Left ventricle myocardium inferior (tissue), 1 donor: Measurements from ENCODE around the gene CCDC141. TPM values are rescaled to one million over a fixed set of nuclear protein-coding genes. Genes with fewer than 3 reads are reported as not detected.

ENCODE experiments used
- DNase-seq: peaks from one replicate; pipeline ENCODE4 v3.0.0-alpha.2; 2020
- H3K27ac ChIP-seq: fragments of 200-600 bp; replicated peaks from 2 replicates; pipeline ENCODE4 v1.8.0; 2021
- H3K27me3 ChIP-seq: fragments of 200-600 bp; 2 replicates; pipeline ENCODE4 v1.8.0; 2021; ENCODE audit warnings: low read depth
- H3K36me3 ChIP-seq: fragments of 200-600 bp; 2 replicates; pipeline ENCODE4 v1.8.0; 2021
- H3K4me1 ChIP-seq: fragments of 200-600 bp; 2 replicates; pipeline ENCODE4 v1.8.0; 2021
- H3K4me3 ChIP-seq: fragments of 200-600 bp; 2 replicates; pipeline ENCODE4 v1.8.0; 2021; ENCODE audit warnings: mild to moderate bottlenecking, moderate library complexity
- H3K9me3 ChIP-seq: fragments of 200-600 bp; replicated peaks from 2 replicates; pipeline ENCODE4 v1.8.0; 2021
- CTCF ChIP-seq: fragments of 200-600 bp; IDR thresholded peaks from 2 replicates; pipeline ENCODE4 v1.8.0; 2021; ENCODE audit warnings: antibody characterized with exemption, mild to moderate bottlenecking, borderline replicate concordance
- intact Hi-C: fragments of 100-400 bp; cut with micrococcal nuclease; formaldehyde crosslinking; loops from one replicate; pipeline ENCODE4 v1.11.0; 2022
- total RNA-seq: library from RNA; stranded (reverse); fragmentation: NEBNext Ultra II Directional; extraction: Animal tissue kit (Norgen Biotek cat#: 25700); gene quantifications from one replicate; pipeline ENCODE4 v1.2.1, GENCODE V29; 2021
- donor health status: DM: no; HTN: yes; CAD: no; lungs with severe emphysema.

CCDC141 gene
- total RNA-seq, 1 donor from 2014 or later, result 208 TPM

GRCh38 chr2:178819147-178819875 lies 230.6 kb downstream of the CCDC141 start:
- H3K4me1 ChIP-seq, result peaks cover 24% of the 10 kb centered on the region
- H3K9me3 ChIP-seq, result no peaks in the 10 kb centered on the region
- peak overlapping the region; percentile 56 for H3K4me3 ChIP-seq
- intact Hi-C loops, result no loop called here
- no peak for TF ChIP-seq CTCF
- no peaks in the 10 kb centered on the region for H3K27me3 ChIP-seq
- no peaks in the 10 kb centered on the region for H3K36me3 ChIP-seq
- H3K27ac ChIP-seq, result peak overlapping the region; percentile 89
- DNase-seq, result no peak

GRCh38 chr2:178811901-178812300 lies 238.0 kb downstream of the CCDC141 start:
- intact Hi-C loops, result no loop called here
- H3K36me3 ChIP-seq, result no peaks in the 10 kb centered on the region
- no peak overlapping the region for H3K4me3 ChIP-seq
- no peaks in the 10 kb centered on the region for H3K9me3 ChIP-seq
- H3K27ac ChIP-seq, result no peak overlapping the region
- H3K4me1 ChIP-seq, result peaks cover 6% of the 10 kb centered on the region
- no peaks in the 10 kb centered on the region for H3K27me3 ChIP-seq
- DNase-seq, result no peak
- TF ChIP-seq CTCF, result no peak

- H3K4me3 ChIP-seq, result no peak overlapping the region
- no peaks in the 10 kb centered on the region for H3K36me3 ChIP-seq
- no peaks in the 10 kb centered on the region for H3K9me3 ChIP-seq
- no peak for DNase-seq
- peaks cover 6% of the 10 kb centered on the region for H3K4me1 ChIP-seq
- H3K27ac ChIP-seq, result peak overlapping the region; percentile 18
- intact Hi-C loops, result no loop called here
- no peaks in the 10 kb centered on the region for H3K27me3 ChIP-seq
- no peak for TF ChIP-seq CTCF
These were observed 238.9 kb downstream of the CCDC141 start for GRCh38 chr2:178811045-178811444.

GRCh38 chr2:178810422-178810821 lies 239.5 kb downstream of the CCDC141 start:
- Histone ChIP-seq H3K4me3 (no peak overlapping the region), H3K9me3 (no peaks in the 10 kb centered on the region), H3K27ac (peak overlapping the region; percentile 18), H3K4me1 (peaks cover 6% of the 10 kb centered on the region), H3K27me3 (no peaks in the 10 kb centered on the region), H3K36me3 (no peaks in the 10 kb centered on the region)
- TF ChIP-seq CTCF, result no peak
- intact Hi-C loops, result no loop called here
- DNase-seq, result no peak

- H3K27ac ChIP-seq, result peak within 1 kb of the TSS; percentile 94
- intact Hi-C loops, result no loop called here
- peaks cover 9% of the 10 kb centered on the region for H3K4me1 ChIP-seq
- H3K4me3 ChIP-seq, result peak within 1 kb of the TSS; percentile 68
- no peaks in the 10 kb centered on the region for H3K9me3 ChIP-seq
- TF ChIP-seq CTCF, result no peak
- peak; percentile 66 for DNase-seq
- peaks cover 23% of the 10 kb centered on the region for H3K36me3 ChIP-seq
- no peaks in the 10 kb centered on the region for H3K27me3 ChIP-seq
These were observed 242.5 kb downstream of the CCDC141 start, which contains the start of gene TTN for GRCh38 chr2:178807227-178808008. Gene TTN (minus strand): TSS chr2:178807423. CDS start chr2:178804642, 2,781 bp downstream.
